OCI-LY1 (cell line): ENCODE data around the gene RANBP17.
"Not testable (repeated sequence)": the region's sequence is repeated elsewhere in the genome, so short reads cannot be mapped to it uniquely, and the experiment has no call there.

Experiments used
- H2AFZ ChIP-seq: fragments of 200-600 bp; sonication (generic), shearing (Covaris generic); 2 replicates; pipeline ENCODE4 v1.6.0; 2014; ENCODE audit warnings: antibody characterized with exemption, mild to moderate bottlenecking, low read length
- H3F3A ChIP-seq: fragments of 200-600 bp; sonication (generic), shearing (Covaris generic); 2 replicates; pipeline ENCODE4 v1.6.0; 2014; ENCODE audit warnings: mild to moderate bottlenecking, antibody characterized with exemption, low read length, moderate library complexity; ENCODE audit not compliant: insufficient read depth
- H3K27ac ChIP-seq: fragments of 200-600 bp; sonication (generic); 2 replicates; pipeline ENCODE4 v1.5.1; 2014; ENCODE audit warnings: low read length, mixed run types, mild to moderate bottlenecking, low read depth; ENCODE audit not compliant: poor library complexity, severe bottlenecking
- H3K27me3 ChIP-seq: fragments of 200-600 bp; sonication (generic); 2 replicates; pipeline ENCODE4 v1.6.0; 2014; ENCODE audit warnings: antibody characterized with exemption, mild to moderate bottlenecking, low read length, moderate library complexity; ENCODE audit not compliant: insufficient read depth
- H3K36me3 ChIP-seq: fragments of 200-600 bp; sonication (generic); 2 replicates; pipeline ENCODE4 v1.6.1; 2014; ENCODE audit warnings: mild to moderate bottlenecking, antibody characterized with exemption, low read length, moderate library complexity, mixed read lengths; ENCODE audit not compliant: insufficient read depth
- H3K4me1 ChIP-seq: fragments of 200-600 bp; sonication (generic); 2 replicates; pipeline ENCODE4 v1.5.1; 2014; ENCODE audit warnings: mild to moderate bottlenecking, low read length, moderate library complexity; ENCODE audit not compliant: insufficient read depth, severe bottlenecking
- H3K4me2 ChIP-seq: fragments of 200-600 bp; sonication (generic), shearing (Covaris generic); 2 replicates; pipeline ENCODE4 v1.6.1; 2014; ENCODE audit warnings: low read length
- H3K4me3 ChIP-seq: fragments of 200-600 bp; sonication (generic); 2 replicates; pipeline ENCODE4 v1.5.1; 2014; ENCODE audit warnings: low read length, low read depth, mild to moderate bottlenecking, mixed read lengths; ENCODE audit not compliant: poor library complexity, severe bottlenecking
- H3K79me2 ChIP-seq: fragments of 200-600 bp; shearing (Covaris generic); 2 replicates; pipeline ENCODE4 v1.6.1; 2016; ENCODE audit warnings: mixed run types, low read length, mixed read lengths; ENCODE audit not compliant: insufficient read depth
- H3K9ac ChIP-seq: fragments of 200-600 bp; sonication (generic), shearing (Covaris generic); 2 replicates; pipeline ENCODE4 v1.6.1; 2014; ENCODE audit warnings: mild to moderate bottlenecking, low read length, mixed read lengths
- H3K9me2 ChIP-seq: fragments of 200-600 bp; sonication (generic), shearing (Covaris generic); 2 replicates; pipeline ENCODE4 v1.6.1; 2014; ENCODE audit warnings: low read depth, mild to moderate bottlenecking, low read length, mixed read lengths
- H3K9me3 ChIP-seq: fragments of 200-600 bp; shearing (Covaris generic); 2 replicates; pipeline ENCODE4 v1.6.1; 2014; ENCODE audit warnings: low read length, mixed read lengths
- H4K20me1 ChIP-seq: fragments of 200-600 bp; sonication (generic), shearing (Covaris generic); 2 replicates; pipeline ENCODE4 v1.6.0; 2016; ENCODE audit warnings: mild to moderate bottlenecking, low read length; ENCODE audit not compliant: insufficient read depth
- CTCF ChIP-seq: fragments of 200-600 bp; sonication (generic), shearing (Covaris generic); IDR thresholded peaks from 2 replicates; pipeline ENCODE4 v1.5.1; 2017; ENCODE audit warnings: mild to moderate bottlenecking, antibody characterized with exemption, low read length, moderate library complexity, mixed read lengths
- EZH2 ChIP-seq: fragments of 200-600 bp; sonication (generic), shearing (Covaris generic); IDR thresholded peaks from 2 replicates; pipeline ENCODE4 v1.8.0; 2017; ENCODE audit warnings: borderline replicate concordance, mixed run types, mild to moderate bottlenecking, antibody characterized with exemption, low read length, moderate library complexity, mixed read lengths

RANBP17 gene

GRCh38 chr5:171166766-171167165, 304.9 kb downstream of the RANBP17 start:
- Histone ChIP-seq H3K4me1 (no peaks in the 10 kb centered on the region), H3K27me3 (peaks cover 5% of the 10 kb centered on the region; the same call in 1 of the 2 replicates), H3K9ac (no peak overlapping the region), H3K4me3 (no peak overlapping the region), H3K27ac (no peak overlapping the region), H3K4me2 (no peak overlapping the region), H3K9me2 (no peaks in the 10 kb centered on the region), H4K20me1 (no peaks in the 10 kb centered on the region), H3K9me3 (no peaks in the 10 kb centered on the region), H3F3A (no peaks in the 10 kb centered on the region), H3K36me3 (no peaks in the 10 kb centered on the region), H2AFZ (no peak overlapping the region), H3K79me2 (no peaks in the 10 kb centered on the region)
- TF ChIP-seq CTCF: no peak
- no peak for TF ChIP-seq EZH2

- Histone ChIP-seq H3K4me1 (no peaks in the 10 kb centered on the region), H3K27me3 (peaks cover 5% of the 10 kb centered on the region; the same call in 1 of the 2 replicates), H3K9ac (no peak overlapping the region), H2AFZ (no peak overlapping the region), H3K4me2 (no peak overlapping the region), H3K4me3 (no peak overlapping the region), H3K9me3 (no peaks in the 10 kb centered on the region), H3K79me2 (no peaks in the 10 kb centered on the region), H3K9me2 (no peaks in the 10 kb centered on the region), H3K27ac (no peak overlapping the region), H3F3A (no peaks in the 10 kb centered on the region), H4K20me1 (no peaks in the 10 kb centered on the region), H3K36me3 (no peaks in the 10 kb centered on the region)
- TF ChIP-seq EZH2: no peak
- TF ChIP-seq CTCF: no peak
These were observed 306.4 kb downstream of the RANBP17 start for GRCh38 chr5:171168171-171168570.

GRCh38 chr5:171174960-171175359, 313.1 kb downstream of the RANBP17 start:
- not testable (repeated sequence) for H3K4me1 ChIP-seq

GRCh38 chr5:171175746-171176145, 313.9 kb downstream of the RANBP17 start:
- no peaks in the 10 kb centered on the region for H3F3A ChIP-seq
- H3K9me2 ChIP-seq: no peaks in the 10 kb centered on the region
- no peaks in the 10 kb centered on the region for H4K20me1 ChIP-seq
- H3K4me1 ChIP-seq: no peaks in the 10 kb centered on the region
- H3K9ac ChIP-seq: no peak overlapping the region
- no peak for TF ChIP-seq EZH2
- no peak for TF ChIP-seq CTCF
- no peak overlapping the region for H3K27ac ChIP-seq
- no peaks in the 10 kb centered on the region for H3K79me2 ChIP-seq
- H3K4me3 ChIP-seq: no peak overlapping the region
- H3K27me3 ChIP-seq: no peaks in the 10 kb centered on the region
- H3K9me3 ChIP-seq: no peaks in the 10 kb centered on the region
- H3K36me3 ChIP-seq: no peaks in the 10 kb centered on the region
- no peak overlapping the region for H2AFZ ChIP-seq
- H3K4me2 ChIP-seq: no peak overlapping the region

More at GRCh38 chr5:171174960-171175359, 313.1 kb downstream of the RANBP17 start:
- H4K20me1 ChIP-seq, H3F3A ChIP-seq, H3K4me3 ChIP-seq, H3K9me2 ChIP-seq, H3K27me3 ChIP-seq, H2AFZ ChIP-seq, H3K9ac ChIP-seq, H3K79me2 ChIP-seq, H3K9me3 ChIP-seq, H3K4me2 ChIP-seq, H3K27ac ChIP-seq, H3K36me3 ChIP-seq: not testable (repeated sequence)

- not testable (repeated sequence) for H3K4me2 ChIP-seq, H3K9ac ChIP-seq, H4K20me1 ChIP-seq, H3K9me3 ChIP-seq, H3K36me3 ChIP-seq, H3F3A ChIP-seq, H3K4me1 ChIP-seq, H3K9me2 ChIP-seq, H3K4me3 ChIP-seq, H3K27ac ChIP-seq, H3K27me3 ChIP-seq, H2AFZ ChIP-seq, H3K79me2 ChIP-seq
These were observed 316.4 kb downstream of the RANBP17 start for GRCh38 chr5:171178190-171178589.
